Upper lobe of right lung (tissue), 1 donor: Measurements from ENCODE around the gene LANCL2. TPM values are rescaled to one million over a fixed set of nuclear protein-coding genes. Genes with fewer than 3 reads are reported as not detected.
"Not testable (repeated sequence)": the region's sequence is repeated elsewhere in the genome, so short reads cannot be mapped to it uniquely, and the experiment has no call there.

ENCODE experiments used
- ATAC-seq: fragments of 200-7000 bp; cut with Tn5 transposase; one replicate; pipeline ENCODE4 v1.9.1; 2020; ENCODE audit warnings: mild to moderate bottlenecking, moderate library complexity
- DNase-seq: peaks from one replicate; pipeline ENCODE4 v3.0.0-alpha.2; 2020
- H3K27ac ChIP-seq: fragments of 200-600 bp; one replicate; pipeline ENCODE4 v1.8.0; 2022
- H3K27me3 ChIP-seq: fragments of 200-600 bp; one replicate; pipeline ENCODE4 v1.8.0; 2022; ENCODE audit warnings: mild to moderate bottlenecking
- H3K36me3 ChIP-seq: fragments of 200-600 bp; one replicate; pipeline ENCODE4 v1.8.0; 2022
- H3K4me1 ChIP-seq: fragments of 200-600 bp; one replicate; pipeline ENCODE4 v1.8.0; 2022
- H3K4me3 ChIP-seq: fragments of 200-600 bp; one replicate; pipeline ENCODE4 v1.8.0; 2022; ENCODE audit warnings: mild to moderate bottlenecking
- H3K9me3 ChIP-seq: fragments of 200-600 bp; one replicate; pipeline ENCODE4 v1.8.0; 2022
- CTCF ChIP-seq: fragments of 200-600 bp; IDR thresholded peaks from one replicate; pipeline ENCODE4 v1.8.0; 2022; ENCODE audit warnings: antibody characterized with exemption
- intact Hi-C: fragments of 100-400 bp; cut with DNase I; formaldehyde crosslinking; loops from one replicate; pipeline ENCODE4 v1.11.0; 2022
- total RNA-seq: library from RNA; stranded (reverse); fragmentation: NEBNext Ultra II Directional; extraction: Animal tissue kit (Norgen Biotek cat#: 25700); gene quantifications from one replicate; pipeline ENCODE4 v1.2.1, GENCODE V29; 2021
- donor health status: DM: no; HTN: yes; CAD: no; lungs with severe emphysema.

The LANCL2 gene
- total RNA-seq, 1 donor from 2014 or later = 6.5 TPM

DNA sequence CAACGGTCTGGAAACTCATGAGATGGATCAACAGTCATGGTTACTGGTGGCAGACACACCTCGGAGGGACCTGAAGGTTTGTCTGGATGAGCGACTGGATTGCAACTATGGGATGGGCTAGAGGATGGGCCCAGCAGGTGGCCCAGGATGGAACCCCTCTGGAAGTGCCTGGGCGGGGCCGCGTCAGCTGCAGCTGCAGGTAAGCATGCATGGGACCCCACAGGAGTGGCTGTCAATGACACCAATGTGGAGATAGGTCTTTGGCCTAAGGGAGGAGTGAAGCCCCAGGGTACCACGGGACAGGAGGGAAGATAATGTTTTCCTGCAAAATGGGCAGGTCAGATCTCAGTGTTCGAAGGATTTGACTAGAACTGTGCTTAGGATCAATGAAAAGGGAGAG lies 103.4 kb downstream of the LANCL2 start:
- Histone ChIP-seq H3K27ac (no peak overlapping the region), H3K27me3 (no peaks in the 10 kb centered on the region), H3K4me1 (no peaks in the 10 kb centered on the region), H3K9me3 (no peaks in the 10 kb centered on the region), H3K4me3 (no peak overlapping the region), H3K36me3 (peaks cover 5% of the 10 kb centered on the region)
- ATAC-seq = no peak
- intact Hi-C loops = no loop called here
- peak; percentile 35 for DNase-seq
- TF ChIP-seq CTCF = no peak

GRCh38 chr7:55469271-55469681 lies 104.1 kb downstream of the LANCL2 start:
- peaks cover 5% of the 10 kb centered on the region for H3K36me3 ChIP-seq
- intact Hi-C loops = no loop called here
- TF ChIP-seq CTCF = no peak
- no peaks in the 10 kb centered on the region for H3K4me1 ChIP-seq
- no peak overlapping the region for H3K27ac ChIP-seq
- ATAC-seq = no peak
- H3K27me3 ChIP-seq = no peaks in the 10 kb centered on the region
- no peak overlapping the region for H3K4me3 ChIP-seq
- no peaks in the 10 kb centered on the region for H3K9me3 ChIP-seq
- no peak for DNase-seq

GRCh38 chr7:55469721-55470120 lies 104.6 kb downstream of the LANCL2 start:
- Histone ChIP-seq H3K4me1 (no peaks in the 10 kb centered on the region), H3K4me3 (no peak overlapping the region), H3K9me3 (no peaks in the 10 kb centered on the region), H3K36me3 (peaks cover 5% of the 10 kb centered on the region), H3K27me3 (no peaks in the 10 kb centered on the region), H3K27ac (no peak overlapping the region)
- ATAC-seq (no peak), DNase-seq (no peak)
- no peak for TF ChIP-seq CTCF
- intact Hi-C loops = no loop called here

- H3K4me1 ChIP-seq = no peaks in the 10 kb centered on the region
- H3K4me3 ChIP-seq = no peak overlapping the region
- no peak for TF ChIP-seq CTCF
- H3K9me3 ChIP-seq = no peaks in the 10 kb centered on the region
- ATAC-seq (no peak), DNase-seq (no peak)
- intact Hi-C loops = no loop called here
- peaks cover 5% of the 10 kb centered on the region for H3K36me3 ChIP-seq
- H3K27ac ChIP-seq = no peak overlapping the region
- no peaks in the 10 kb centered on the region for H3K27me3 ChIP-seq
These were observed 105.1 kb downstream of the LANCL2 start for GRCh38 chr7:55470261-55470660.

DNA sequence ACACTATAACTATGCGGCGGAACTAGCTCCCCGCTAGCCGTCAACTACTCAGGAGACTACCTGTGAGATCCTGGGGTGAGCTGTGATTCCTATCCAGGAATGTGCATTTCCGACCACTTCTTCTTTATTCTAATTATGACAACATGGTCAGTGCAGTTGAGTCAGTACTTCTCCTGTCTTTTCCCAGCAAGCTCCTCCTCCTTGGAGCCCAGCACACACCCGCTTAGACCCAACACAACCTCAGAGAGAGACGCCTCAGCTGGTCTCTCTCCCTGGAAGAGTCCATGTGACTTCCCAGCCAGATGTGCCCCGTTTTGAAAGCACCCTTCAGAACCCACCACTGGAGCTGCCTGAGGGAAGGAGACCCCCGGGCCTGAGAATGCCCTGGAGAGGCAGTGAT lies 106.5 kb downstream of the LANCL2 start:
- H3K27me3 ChIP-seq, H3K4me1 ChIP-seq, intact Hi-C loops, H3K27ac ChIP-seq, DNase-seq, H3K4me3 ChIP-seq, H3K9me3 ChIP-seq, H3K36me3 ChIP-seq, ATAC-seq: not testable (repeated sequence)

DNA sequence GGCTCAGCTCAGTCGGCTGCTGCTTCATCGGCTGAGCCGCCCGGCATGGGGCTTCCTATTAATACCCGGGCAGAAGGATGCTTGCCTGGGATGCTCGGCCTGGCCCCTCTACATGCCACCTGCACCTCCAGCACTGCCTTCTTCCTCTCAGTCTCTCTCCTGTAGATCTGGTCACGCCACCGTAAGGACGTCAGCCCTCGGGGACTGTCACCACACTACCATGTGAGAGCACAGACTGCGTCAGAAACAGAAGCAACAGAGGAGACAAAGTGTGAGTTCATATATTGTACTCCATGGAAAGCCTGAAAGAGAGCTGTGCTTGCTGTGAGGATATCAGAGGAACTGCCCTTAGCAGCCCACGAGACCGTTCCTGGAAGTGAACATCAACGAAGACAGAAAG lies 107.3 kb downstream of the LANCL2 start:
- H3K4me3 ChIP-seq, H3K9me3 ChIP-seq, H3K36me3 ChIP-seq, DNase-seq, H3K27ac ChIP-seq, intact Hi-C loops, H3K27me3 ChIP-seq, H3K4me1 ChIP-seq, ATAC-seq: not testable (repeated sequence)
